Nephron (organoid): ENCODE measurements around the gene FAT1.

Experiments
- H3K27ac Mint-ChIP-seq, 3 experiments: 2 replicates each; pipeline ENCODE4 v1.8.0; 2020; ENCODE audit warnings: mixed read lengths in 3 of 3, mild to moderate bottlenecking in 2 of 3, moderate library complexity in 1 of 3
- H3K27me3 Mint-ChIP-seq: 2 replicates; pipeline ENCODE4 v1.8.0; 2021; ENCODE audit warnings: low read depth, mild to moderate bottlenecking, moderate library complexity, mixed read lengths
- H3K36me3 Mint-ChIP-seq: 2 replicates; pipeline ENCODE4 v1.8.0; 2020; ENCODE audit warnings: low read depth, mixed read lengths
- H3K4me1 Mint-ChIP-seq: 2 replicates; pipeline ENCODE4 v1.8.0; 2020; ENCODE audit warnings: mixed read lengths
- H3K4me3 Mint-ChIP-seq, 3 experiments: 2 replicates each; pipeline ENCODE4 v1.8.0; 2020; ENCODE audit warnings: mild to moderate bottlenecking in 3 of 3, mixed read lengths in 3 of 3, moderate library complexity in 2 of 3
- H3K9me3 Mint-ChIP-seq: 2 replicates; pipeline ENCODE4 v1.8.0; 2020; ENCODE audit warnings: mixed read lengths
- TF ChIP-seq, protein P1 (sequence below), 3 experiments: fragments of 200-600 bp; sonication (generic); IDR thresholded peaks; one replicate each; pipeline ENCODE4 v1.5.0; 2021; ENCODE audit warnings: antibody characterized with exemption in 3 of 3; ENCODE audit not compliant: unreplicated experiment in 3 of 3

The FAT1 gene

DNA sequence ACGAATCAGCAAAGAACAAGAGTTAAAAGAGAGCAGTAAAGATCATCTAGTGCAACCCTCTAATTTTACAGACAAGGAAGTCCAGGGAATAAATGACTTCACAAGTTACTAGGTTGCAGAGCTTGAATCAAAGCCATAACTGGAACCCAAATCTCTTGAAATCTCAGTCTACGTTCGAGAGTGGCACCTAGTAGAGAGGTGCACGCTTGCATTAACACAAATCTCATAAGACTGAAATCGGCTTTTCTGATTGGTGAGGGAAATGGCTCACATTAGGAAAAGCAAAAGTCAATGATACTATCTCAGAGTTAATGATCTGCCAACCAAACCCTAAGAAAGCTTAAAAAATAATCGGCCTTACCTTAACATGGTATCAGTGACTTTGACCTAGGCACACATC is 43.0 kb downstream of the FAT1 start:
- peaks cover 3% of the 10 kb centered on the region for H3K9me3 Mint-ChIP-seq
- H3K27ac Mint-ChIP-seq, result peak overlapping the region in 2 of 3 experiments; percentile 89 to 90
- H3K4me1 Mint-ChIP-seq, result peaks cover 44% of the 10 kb centered on the region
- H3K4me3 Mint-ChIP-seq, result peak overlapping the region in 1 of 3 experiments; percentile 9
- TF ChIP-seq, protein P1, sequence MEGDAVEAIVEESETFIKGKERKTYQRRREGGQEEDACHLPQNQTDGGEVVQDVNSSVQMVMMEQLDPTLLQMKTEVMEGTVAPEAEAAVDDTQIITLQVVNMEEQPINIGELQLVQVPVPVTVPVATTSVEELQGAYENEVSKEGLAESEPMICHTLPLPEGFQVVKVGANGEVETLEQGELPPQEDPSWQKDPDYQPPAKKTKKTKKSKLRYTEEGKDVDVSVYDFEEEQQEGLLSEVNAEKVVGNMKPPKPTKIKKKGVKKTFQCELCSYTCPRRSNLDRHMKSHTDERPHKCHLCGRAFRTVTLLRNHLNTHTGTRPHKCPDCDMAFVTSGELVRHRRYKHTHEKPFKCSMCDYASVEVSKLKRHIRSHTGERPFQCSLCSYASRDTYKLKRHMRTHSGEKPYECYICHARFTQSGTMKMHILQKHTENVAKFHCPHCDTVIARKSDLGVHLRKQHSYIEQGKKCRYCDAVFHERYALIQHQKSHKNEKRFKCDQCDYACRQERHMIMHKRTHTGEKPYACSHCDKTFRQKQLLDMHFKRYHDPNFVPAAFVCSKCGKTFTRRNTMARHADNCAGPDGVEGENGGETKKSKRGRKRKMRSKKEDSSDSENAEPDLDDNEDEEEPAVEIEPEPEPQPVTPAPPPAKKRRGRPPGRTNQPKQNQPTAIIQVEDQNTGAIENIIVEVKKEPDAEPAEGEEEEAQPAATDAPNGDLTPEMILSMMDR (IDR thresholded peaks at IDR 0.05; ENCODE audit: unreplicated experiment in 3 of 3), result no peak
- H3K27me3 Mint-ChIP-seq, result peaks cover 4% of the 10 kb centered on the region
- peaks cover 30% of the 10 kb centered on the region for H3K36me3 Mint-ChIP-seq

DNA sequence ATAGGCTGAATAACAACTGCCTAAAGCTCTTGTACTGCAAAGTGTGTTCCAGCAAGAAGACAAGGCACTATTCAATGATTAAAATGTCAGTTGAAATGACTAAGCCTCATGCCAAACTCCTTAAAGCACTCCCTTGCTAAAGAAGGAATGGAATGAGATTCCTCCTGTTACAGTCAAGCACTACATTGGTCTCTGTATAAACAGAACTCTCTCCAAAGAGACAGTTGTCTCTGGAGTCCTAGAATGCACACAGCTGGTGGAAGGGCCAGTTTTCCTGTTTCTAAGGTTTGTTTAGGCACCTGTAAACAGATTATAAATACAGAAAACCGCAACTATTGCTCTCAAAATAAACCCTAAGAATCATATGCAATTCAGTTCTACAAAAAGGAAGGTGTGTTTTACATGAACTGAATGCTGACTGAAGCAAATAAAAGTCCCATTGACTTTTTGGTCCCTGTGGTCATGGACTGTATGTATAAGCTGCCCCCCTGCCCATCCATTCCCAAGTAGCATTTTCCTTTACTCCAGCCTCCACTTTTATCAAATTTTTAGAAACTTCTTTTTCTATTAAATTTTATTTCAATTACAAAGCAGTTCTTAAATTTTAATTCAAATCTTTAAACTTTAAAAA is 47.0 kb downstream of the FAT1 start:
- H3K27ac Mint-ChIP-seq, result peak overlapping the region; percentile 83 to 98 (median 98)
- H3K4me1 Mint-ChIP-seq, result peaks cover 47% of the 10 kb centered on the region
- H3K4me3 Mint-ChIP-seq, result peak overlapping the region; percentile 37 to 56 (median 38)
- H3K9me3 Mint-ChIP-seq, result peaks cover 3% of the 10 kb centered on the region
- H3K36me3 Mint-ChIP-seq, result peaks cover 23% of the 10 kb centered on the region
- TF ChIP-seq, protein P1 (IDR thresholded peaks at IDR 0.05; ENCODE audit: unreplicated experiment in 3 of 3), result no peak
- no peaks in the 10 kb centered on the region for H3K27me3 Mint-ChIP-seq

DNA sequence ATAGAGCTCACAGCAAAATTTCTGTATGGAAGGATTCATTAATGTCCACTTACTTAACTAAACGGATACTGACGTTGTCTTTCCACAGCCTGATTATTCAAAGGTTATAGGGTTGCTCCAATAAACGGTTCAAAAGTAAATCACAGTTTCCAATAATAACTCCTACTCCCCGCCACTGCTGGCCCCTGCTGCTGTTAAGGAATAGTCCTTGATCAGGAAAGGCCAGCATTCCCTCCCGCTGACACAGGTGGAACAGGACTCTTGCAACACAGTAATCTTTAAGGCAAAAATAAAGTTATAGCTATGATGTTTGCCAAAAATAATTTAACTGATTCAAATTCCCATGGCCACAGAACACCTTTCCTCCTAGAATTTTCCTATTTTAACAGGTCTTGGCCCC is 53.9 kb downstream of the FAT1 start:
- H3K36me3 Mint-ChIP-seq, result peaks cover 39% of the 10 kb centered on the region
- no peaks in the 10 kb centered on the region for H3K9me3 Mint-ChIP-seq
- peak overlapping the region; percentile 5 to 75 (median 62) for H3K27ac Mint-ChIP-seq
- no peaks in the 10 kb centered on the region for H3K27me3 Mint-ChIP-seq
- peak overlapping the region in 1 of 3 experiments; percentile 8 for H3K4me3 Mint-ChIP-seq
- TF ChIP-seq, protein P1 (IDR thresholded peaks at IDR 0.05; ENCODE audit: unreplicated experiment in 3 of 3), result no peak
- peaks cover 45% of the 10 kb centered on the region for H3K4me1 Mint-ChIP-seq

DNA sequence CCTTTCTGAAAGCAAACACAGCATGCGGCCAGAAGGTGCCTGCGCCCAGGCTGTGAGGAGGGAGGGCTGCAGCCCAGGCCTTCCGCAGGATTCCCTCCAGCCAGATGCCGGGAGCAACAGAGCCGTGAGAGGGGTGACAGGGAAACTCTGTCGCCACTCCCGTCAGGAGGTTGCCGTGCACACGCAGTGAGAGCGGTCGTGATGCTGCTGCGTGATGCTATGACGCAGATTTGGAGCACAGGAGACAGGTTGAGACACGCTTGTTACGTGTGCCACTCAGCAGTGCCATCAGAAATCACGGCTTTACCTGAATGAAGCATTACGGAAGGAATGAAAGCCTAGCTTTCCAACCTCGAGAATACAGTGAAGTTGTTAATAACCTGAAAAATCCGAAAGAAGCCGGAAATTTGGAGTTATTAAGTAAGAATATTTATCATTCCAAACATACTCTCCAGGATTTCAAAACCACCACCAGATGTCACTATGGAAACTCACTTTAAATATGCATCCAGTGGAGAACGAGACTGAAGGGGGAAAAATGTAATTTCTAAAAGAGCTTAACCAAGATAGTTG is 54.4 kb downstream of the FAT1 start:
- H3K27me3 Mint-ChIP-seq, result no peaks in the 10 kb centered on the region
- TF ChIP-seq, protein P1 (IDR thresholded peaks at IDR 0.05; ENCODE audit: unreplicated experiment in 3 of 3), result peak; percentile 46 to 71 (median 52)
- no peak overlapping the region for H3K4me3 Mint-ChIP-seq
- no peaks in the 10 kb centered on the region for H3K9me3 Mint-ChIP-seq
- peaks cover 41% of the 10 kb centered on the region for H3K4me1 Mint-ChIP-seq
- peaks cover 42% of the 10 kb centered on the region for H3K36me3 Mint-ChIP-seq
- peak overlapping the region; percentile 5 to 75 (median 62) for H3K27ac Mint-ChIP-seq

DNA sequence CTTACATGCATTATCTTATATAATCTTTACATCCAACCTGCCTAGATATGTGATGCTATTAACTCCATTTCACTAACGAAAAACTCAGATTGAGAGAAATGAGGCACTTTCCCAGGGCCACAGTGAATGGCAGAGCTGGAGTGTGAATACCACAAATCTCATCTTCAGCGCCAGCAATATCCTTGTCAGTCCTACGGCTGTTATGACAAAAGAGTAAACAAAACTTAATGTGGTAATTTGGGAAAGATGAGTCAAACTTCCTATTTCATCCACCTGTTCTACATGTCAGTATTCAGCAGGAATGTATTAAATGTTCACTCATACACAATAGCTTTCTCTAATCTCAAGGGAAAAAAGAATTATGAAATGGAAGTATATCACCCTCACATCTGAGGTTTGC is 56.9 kb downstream of the FAT1 start:
- TF ChIP-seq, protein P1 (IDR thresholded peaks at IDR 0.05; ENCODE audit: unreplicated experiment in 3 of 3), result no peak
- Mint-ChIP-seq H3K4me3 (no peak overlapping the region), H3K27me3 (no peaks in the 10 kb centered on the region), H3K36me3 (peaks cover 60% of the 10 kb centered on the region), H3K4me1 (peaks cover 28% of the 10 kb centered on the region), H3K27ac (peak overlapping the region; percentile 27 to 79 (median 41)), H3K9me3 (no peaks in the 10 kb centered on the region)

DNA sequence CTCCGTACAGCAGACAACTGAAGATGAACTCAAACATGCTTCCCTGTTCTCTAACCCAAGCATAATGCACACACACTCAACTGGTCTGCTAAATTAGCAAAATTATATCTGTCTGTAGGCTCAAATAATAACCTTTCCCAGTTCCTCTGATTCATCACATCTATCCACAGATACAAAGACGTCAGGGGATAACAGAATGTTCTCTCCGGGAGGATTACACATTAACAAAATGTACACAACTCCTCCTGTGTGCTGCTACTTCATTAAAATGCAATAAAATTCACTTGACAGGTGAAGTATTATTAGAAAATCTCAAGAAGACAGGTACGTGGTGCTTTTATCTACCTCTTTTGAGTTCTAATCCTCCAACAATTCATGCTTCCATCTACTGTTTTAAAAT is 57.4 kb downstream of the FAT1 start:
- Mint-ChIP-seq H3K36me3 (peaks cover 65% of the 10 kb centered on the region), H3K9me3 (no peaks in the 10 kb centered on the region), H3K27ac (peak overlapping the region in 2 of 3 experiments; percentile 27 to 79), H3K4me3 (no peak overlapping the region), H3K4me1 (peaks cover 28% of the 10 kb centered on the region), H3K27me3 (no peaks in the 10 kb centered on the region)
- TF ChIP-seq, protein P1 (IDR thresholded peaks at IDR 0.05; ENCODE audit: unreplicated experiment in 3 of 3), result no peak
